K562 (cell line): Measurements from ENCODE around the gene LAMA5. TPM values are rescaled to one million over a fixed set of nuclear protein-coding genes. Genes with fewer than 3 reads are reported as not detected.

Experiments used
- MTA1 ChIP-seq: fragments of 450-650 bp; IDR thresholded peaks from 2 replicates; pipeline ENCODE4 v1.6.1; 2017; ENCODE audit warnings: borderline replicate concordance
- RBM22 ChIP-seq: fragments of 200-400 bp; formaldehyde crosslinking; IDR thresholded peaks from 2 replicates; pipeline ENCODE4 v1.6.1; 2018; ENCODE audit warnings: low read length, low read depth; ENCODE audit not compliant: poor library complexity, severe bottlenecking
- RCOR1 ChIP-seq, 2 experiments: IDR thresholded peaks; 2 replicates each; pipeline ENCODE4 v1.6.1; 2012; ENCODE audit warnings: low read depth in 2 of 2, low read length in 2 of 2, borderline replicate concordance in 1 of 2, improper control_type of control experiment in 1 of 2
- SIN3A ChIP-seq, 2 experiments: fragments of 150-350 bp in 1 of 2; IDR thresholded peaks; 2 replicates each; pipeline ENCODE4 v1.6.1; 2011 to 2016; ENCODE audit warnings: borderline replicate concordance in 2 of 2, low read depth in 2 of 2, low read length in 2 of 2, mild to moderate bottlenecking in 2 of 2, moderate library complexity in 2 of 2; ENCODE audit not compliant: control insufficient read depth in 1 of 2
- ZNF764 ChIP-seq: fragments of 250-450 bp; sonication (Bioruptor Pico); IDR thresholded peaks from 2 replicates; pipeline ENCODE4 v1.4.0; 2020; ENCODE audit warnings: low read depth, mild to moderate bottlenecking, moderate library complexity
- ZNF778 ChIP-seq: fragments of 450-650 bp; formaldehyde crosslinking; IDR thresholded peaks from 2 replicates; pipeline ENCODE4 v1.4.0; 2020; ENCODE audit warnings: mild to moderate bottlenecking, moderate library complexity
- polyA plus RNA-seq, 8 experiments: library from polyadenylated mRNA; depleted of rRNA in 4 of 8; stranded (reverse) in 5 of 8; unstranded in 3 of 8; fragments of >200 nt; fragmentation: Nextera tagmentation in 2 of 8; fragmentation: Illumina TruSeq in 1 of 8; extraction: Ambion mirVana in 2 of 8; extraction: Trizol in 1 of 8; gene quantifications; 2 replicates each; pipeline versions ENCODE4 v1.2.1 to v1.2.3, GENCODE V29; 2011 to 2014; ENCODE audit warnings: inconsistent platforms in 1 of 8, missing spikeins in 1 of 8
- total RNA-seq, 7 experiments: library from RNA; depleted of rRNA in 6 of 7; stranded (reverse); fragments of >200 nt in 6 of 7; fragmentation: Illumina TruSeq in 2 of 7; extraction: Trizol in 2 of 7; gene quantifications; 2 replicates each; pipeline versions ENCODE4 v1.2.1 to v1.2.3, GENCODE V29; 2011 to 2021; ENCODE audit warnings: low replicate concordance in 1 of 7
- TF ChIP-seq, protein P1 (sequence below): fragments of 250-450 bp; sonication (Bioruptor Pico); IDR thresholded peaks from 2 replicates; pipeline ENCODE4 v1.6.1; 2021; ENCODE audit warnings: mild to moderate bottlenecking
- TF ChIP-seq, protein P2 (sequence below), 2 experiments: fragments of 450-650 bp; IDR thresholded peaks; 2 replicates each; pipeline ENCODE4 v1.6.1; 2016; ENCODE audit warnings: mild to moderate bottlenecking in 2 of 2, borderline replicate concordance in 1 of 2, low read depth in 1 of 2, moderate library complexity in 1 of 2
- TF ChIP-seq, protein P3 (sequence below): fragments of 200-400 bp; formaldehyde crosslinking; IDR thresholded peaks from 2 replicates; pipeline ENCODE4 v1.6.1; 2017; ENCODE audit warnings: mild to moderate bottlenecking, low read depth, low read length, moderate library complexity

The LAMA5 gene
- total and polyA plus RNA-seq, 9 of the 15 experiments (the other 6 are each of a cell fraction or from before 2014, with no cell fraction given): 0.31 to 101 (median 7.8) TPM

DNA sequence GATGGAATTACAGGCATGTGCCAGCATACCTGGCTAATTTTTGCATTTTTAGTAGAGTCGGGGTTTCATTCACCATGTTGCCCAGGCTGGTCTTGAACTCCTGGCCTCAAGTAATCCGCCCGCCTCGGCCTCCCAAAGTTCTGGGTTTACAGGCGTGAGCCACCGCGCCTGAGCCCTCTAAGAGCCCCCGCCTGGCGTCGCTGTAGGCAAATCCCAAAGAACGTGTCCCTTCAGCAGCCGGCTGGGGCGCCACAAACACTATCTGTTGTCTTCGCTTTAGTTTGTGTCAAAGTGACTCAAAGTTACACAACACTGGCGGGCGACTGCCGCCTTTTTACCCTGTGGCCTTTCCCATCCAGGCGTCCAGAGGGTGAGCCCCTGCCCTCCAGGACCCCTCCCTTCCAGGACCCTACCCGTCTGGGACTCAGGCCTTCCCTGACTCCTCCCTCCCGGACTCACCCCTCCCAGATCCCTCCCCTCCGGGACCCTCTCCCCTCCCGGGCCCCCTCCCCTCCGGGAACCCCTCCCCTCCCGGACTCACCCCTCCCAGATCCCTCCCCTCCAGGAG is 65.3 kb downstream of the LAMA5 start (continued):
- TF ChIP-seq, protein P1, sequence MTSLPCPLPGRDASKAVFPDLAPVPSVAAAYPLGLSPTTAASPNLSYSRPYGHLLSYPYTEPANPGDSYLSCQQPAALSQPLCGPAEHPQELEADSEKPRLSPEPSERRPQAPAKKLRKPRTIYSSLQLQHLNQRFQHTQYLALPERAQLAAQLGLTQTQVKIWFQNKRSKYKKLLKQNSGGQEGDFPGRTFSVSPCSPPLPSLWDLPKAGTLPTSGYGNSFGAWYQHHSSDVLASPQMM: no peak
- TF ChIP-seq, protein P2, sequence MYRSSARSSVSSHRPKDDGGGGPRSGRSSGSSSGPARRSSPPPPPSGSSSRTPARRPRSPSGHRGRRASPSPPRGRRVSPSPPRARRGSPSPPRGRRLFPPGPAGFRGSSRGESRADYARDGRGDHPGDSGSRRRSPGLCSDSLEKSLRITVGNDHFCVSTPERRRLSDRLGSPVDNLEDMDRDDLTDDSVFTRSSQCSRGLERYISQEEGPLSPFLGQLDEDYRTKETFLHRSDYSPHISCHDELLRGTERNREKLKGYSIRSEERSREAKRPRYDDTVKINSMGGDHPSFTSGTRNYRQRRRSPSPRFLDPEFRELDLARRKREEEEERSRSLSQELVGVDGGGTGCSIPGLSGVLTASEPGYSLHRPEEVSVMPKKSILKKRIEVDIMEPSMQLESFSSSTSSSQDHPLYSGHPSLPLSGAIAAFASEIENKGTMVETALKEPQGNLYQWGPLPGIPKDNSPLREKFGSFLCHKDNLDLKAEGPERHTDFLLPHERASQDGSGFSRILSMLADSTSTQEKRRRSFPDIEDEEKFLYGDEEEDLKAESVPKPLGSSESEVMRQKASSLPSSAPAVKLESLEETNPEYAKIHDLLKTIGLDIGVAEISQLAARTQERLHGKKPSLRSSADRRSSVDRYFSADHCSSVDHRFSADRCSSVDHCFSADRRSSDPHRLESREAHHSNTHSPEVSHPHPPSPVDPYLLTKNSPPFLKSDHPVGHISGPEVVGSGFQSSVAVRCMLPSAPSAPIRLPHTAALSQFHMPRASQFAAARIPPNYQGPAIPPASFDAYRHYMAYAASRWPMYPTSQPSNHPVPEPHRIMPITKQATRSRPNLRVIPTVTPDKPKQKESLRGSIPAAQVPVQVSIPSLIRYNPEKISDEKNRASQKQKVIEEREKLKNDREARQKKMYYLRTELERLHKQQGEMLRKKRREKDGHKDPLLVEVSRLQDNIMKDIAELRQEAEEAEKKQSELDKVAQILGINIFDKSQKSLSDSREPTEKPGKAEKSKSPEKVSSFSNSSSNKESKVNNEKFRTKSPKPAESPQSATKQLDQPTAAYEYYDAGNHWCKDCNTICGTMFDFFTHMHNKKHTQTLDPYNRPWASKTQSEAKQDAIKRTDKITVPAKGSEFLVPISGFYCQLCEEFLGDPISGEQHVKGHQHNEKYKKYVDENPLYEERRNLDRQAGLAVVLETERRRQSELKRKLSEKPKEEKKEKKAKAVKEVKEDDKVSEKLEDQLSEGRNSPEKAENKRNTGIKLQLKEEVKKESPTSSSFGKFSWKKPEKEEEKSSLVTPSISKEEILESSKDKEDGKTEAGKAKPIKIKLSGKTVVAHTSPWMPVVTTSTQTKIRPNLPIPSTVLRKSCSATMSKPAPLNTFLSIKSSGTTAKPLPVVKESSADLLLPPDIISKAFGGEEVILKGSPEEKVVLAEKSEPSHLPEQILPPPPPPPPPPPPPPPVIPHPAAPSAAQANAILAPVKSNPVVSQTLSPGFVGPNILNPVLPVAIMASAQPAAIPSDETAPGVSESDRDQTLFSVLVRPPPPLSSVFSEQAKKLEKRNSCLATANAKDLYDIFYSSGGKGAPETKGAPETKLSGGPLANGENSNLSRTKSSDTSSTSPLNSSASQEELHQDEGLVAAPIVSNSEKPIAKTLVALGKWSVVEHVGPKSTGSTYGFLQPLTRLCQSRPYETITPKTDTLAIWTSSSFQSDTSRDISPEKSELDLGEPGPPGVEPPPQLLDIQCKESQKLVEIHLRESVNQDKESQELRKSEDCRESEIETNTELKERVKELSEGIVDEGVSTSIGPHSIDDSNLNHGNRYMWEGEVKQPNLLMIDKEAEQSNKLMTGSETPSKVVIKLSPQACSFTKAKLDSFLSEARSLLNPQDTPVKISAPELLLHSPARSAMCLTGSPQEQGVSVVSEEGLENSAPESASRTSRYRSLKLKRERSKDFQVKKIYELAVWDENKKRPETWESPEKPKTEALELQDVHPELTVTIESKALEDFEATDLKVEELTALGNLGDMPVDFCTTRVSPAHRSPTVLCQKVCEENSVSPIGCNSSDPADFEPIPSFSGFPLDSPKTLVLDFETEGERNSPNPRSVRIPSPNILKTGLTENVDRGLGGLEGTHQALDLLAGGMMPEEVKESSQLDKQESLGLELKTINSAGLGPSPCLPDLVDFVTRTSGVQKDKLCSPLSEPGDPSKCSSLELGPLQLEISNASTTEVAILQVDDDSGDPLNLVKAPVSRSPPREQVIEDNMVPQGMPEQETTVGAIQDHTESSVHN (IDR thresholded peaks at IDR 0.05; ENCODE audit: borderline replicate concordance in 1 of 2, low read depth in 1 of 2): no peak
- TF ChIP-seq, protein P3, sequence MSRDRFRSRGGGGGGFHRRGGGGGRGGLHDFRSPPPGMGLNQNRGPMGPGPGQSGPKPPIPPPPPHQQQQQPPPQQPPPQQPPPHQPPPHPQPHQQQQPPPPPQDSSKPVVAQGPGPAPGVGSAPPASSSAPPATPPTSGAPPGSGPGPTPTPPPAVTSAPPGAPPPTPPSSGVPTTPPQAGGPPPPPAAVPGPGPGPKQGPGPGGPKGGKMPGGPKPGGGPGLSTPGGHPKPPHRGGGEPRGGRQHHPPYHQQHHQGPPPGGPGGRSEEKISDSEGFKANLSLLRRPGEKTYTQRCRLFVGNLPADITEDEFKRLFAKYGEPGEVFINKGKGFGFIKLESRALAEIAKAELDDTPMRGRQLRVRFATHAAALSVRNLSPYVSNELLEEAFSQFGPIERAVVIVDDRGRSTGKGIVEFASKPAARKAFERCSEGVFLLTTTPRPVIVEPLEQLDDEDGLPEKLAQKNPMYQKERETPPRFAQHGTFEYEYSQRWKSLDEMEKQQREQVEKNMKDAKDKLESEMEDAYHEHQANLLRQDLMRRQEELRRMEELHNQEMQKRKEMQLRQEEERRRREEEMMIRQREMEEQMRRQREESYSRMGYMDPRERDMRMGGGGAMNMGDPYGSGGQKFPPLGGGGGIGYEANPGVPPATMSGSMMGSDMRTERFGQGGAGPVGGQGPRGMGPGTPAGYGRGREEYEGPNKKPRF: no peak
- TF ChIP-seq ZNF778 (CRISPR knock-in tag) (no peak), ZNF764 (CRISPR knock-in tag) (no peak), RCOR1 (IDR thresholded peaks at IDR 0.05; ENCODE audit: borderline replicate concordance in 1 of 2, low read depth in 2 of 2, low read length in 2 of 2) (peak in 1 of 2 experiments; percentile 60; a peak in 1 of 4 replicates), RBM22 (no peak), SIN3A (IDR thresholded peaks at IDR 0.05; ENCODE audit: borderline replicate concordance in 2 of 2, control insufficient read depth in 1 of 2, low read depth in 2 of 2, low read length in 2 of 2) (0 out of 4 replicates have a peak, but pooled peaks of 1 of the 2 experiments have one; percentile 74), MTA1 (peak; percentile 31; the same call in 1 of the 2 replicates)
